Measurements from ENCODE around the gene HIVEP3. TPM values are rescaled to one million over a fixed set of nuclear protein-coding genes. Genes with fewer than 3 reads are reported as not detected.

The HIVEP3 gene
- total RNA-seq, 1 experiment from 2014 or later, result 0.55 TPM

GRCh38 chr1:41515131-41515678 lies 403.5 kb downstream of the HIVEP3 start (continued):
- TF ChIP-seq, protein P1, sequence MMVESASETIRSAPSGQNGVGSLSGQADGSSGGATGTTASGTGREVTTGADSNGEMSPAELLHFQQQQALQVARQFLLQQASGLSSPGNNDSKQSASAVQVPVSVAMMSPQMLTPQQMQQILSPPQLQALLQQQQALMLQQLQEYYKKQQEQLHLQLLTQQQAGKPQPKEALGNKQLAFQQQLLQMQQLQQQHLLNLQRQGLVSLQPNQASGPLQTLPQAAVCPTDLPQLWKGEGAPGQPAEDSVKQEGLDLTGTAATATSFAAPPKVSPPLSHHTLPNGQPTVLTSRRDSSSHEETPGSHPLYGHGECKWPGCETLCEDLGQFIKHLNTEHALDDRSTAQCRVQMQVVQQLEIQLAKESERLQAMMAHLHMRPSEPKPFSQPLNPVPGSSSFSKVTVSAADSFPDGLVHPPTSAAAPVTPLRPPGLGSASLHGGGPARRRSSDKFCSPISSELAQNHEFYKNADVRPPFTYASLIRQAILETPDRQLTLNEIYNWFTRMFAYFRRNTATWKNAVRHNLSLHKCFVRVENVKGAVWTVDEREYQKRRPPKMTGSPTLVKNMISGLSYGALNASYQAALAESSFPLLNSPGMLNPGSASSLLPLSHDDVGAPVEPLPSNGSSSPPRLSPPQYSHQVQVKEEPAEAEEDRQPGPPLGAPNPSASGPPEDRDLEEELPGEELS (CRISPR knock-in tag; IDR thresholded peaks at IDR 0.05), result no peak
- TF ChIP-seq IRF2 (CRISPR knock-in tag; IDR thresholded peaks at IDR 0.05; ENCODE audit: borderline replicate concordance, low read depth) (no peak), HMGXB4 (CRISPR knock-in tag; IDR thresholded peaks at IDR 0.05) (no peak), FOXJ3 (CRISPR knock-in tag; IDR thresholded peaks at IDR 0.05; ENCODE audit: borderline replicate concordance) (no peak), KAT7 (CRISPR knock-in tag; IDR thresholded peaks at IDR 0.05; ENCODE audit: borderline replicate concordance) (no peak), NR3C1 (CRISPR knock-in tag; conservative IDR thresholded peaks at IDR 0.05; ENCODE audit: low read depth) (no peak), MXD4 (CRISPR knock-in tag; IDR thresholded peaks at IDR 0.05; ENCODE audit: borderline replicate concordance) (no peak), NR1H2 (CRISPR knock-in tag; IDR thresholded peaks at IDR 0.05) (no peak), CBFB (CRISPR knock-in tag; IDR thresholded peaks at IDR 0.05; ENCODE audit: low read depth) (no peak), E2F1 (CRISPR knock-in tag; IDR thresholded peaks at IDR 0.05) (no peak)

GRCh38 chr1:41514381-41514780 lies 404.3 kb downstream of the HIVEP3 start:
- TF ChIP-seq, protein P2, sequence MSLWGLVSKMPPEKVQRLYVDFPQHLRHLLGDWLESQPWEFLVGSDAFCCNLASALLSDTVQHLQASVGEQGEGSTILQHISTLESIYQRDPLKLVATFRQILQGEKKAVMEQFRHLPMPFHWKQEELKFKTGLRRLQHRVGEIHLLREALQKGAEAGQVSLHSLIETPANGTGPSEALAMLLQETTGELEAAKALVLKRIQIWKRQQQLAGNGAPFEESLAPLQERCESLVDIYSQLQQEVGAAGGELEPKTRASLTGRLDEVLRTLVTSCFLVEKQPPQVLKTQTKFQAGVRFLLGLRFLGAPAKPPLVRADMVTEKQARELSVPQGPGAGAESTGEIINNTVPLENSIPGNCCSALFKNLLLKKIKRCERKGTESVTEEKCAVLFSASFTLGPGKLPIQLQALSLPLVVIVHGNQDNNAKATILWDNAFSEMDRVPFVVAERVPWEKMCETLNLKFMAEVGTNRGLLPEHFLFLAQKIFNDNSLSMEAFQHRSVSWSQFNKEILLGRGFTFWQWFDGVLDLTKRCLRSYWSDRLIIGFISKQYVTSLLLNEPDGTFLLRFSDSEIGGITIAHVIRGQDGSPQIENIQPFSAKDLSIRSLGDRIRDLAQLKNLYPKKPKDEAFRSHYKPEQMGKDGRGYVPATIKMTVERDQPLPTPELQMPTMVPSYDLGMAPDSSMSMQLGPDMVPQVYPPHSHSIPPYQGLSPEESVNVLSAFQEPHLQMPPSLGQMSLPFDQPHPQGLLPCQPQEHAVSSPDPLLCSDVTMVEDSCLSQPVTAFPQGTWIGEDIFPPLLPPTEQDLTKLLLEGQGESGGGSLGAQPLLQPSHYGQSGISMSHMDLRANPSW (CRISPR knock-in tag; conservative IDR thresholded peaks at IDR 0.05; ENCODE audit: low read depth), result no peak
- H3K9me3 Mint-ChIP-seq, result no peaks in the 10 kb centered on the region
- no peak overlapping the region for H3K4me3 Mint-ChIP-seq
- no peak overlapping the region for H3K27ac Mint-ChIP-seq
- no peaks in the 10 kb centered on the region for H3K36me3 Mint-ChIP-seq
- ChIA-PET CTCF (interaction anchor here (1.4 to 6.3 kb wide), 10 partner anchors 8 to 232 kb away, joined by 6 to 84 read pairs (median 20); partner anchors contain the start of gene EDN2), POLR2A (no interaction called here)
- peaks cover 12% of the 10 kb centered on the region for H3K4me1 Mint-ChIP-seq
- DNase-seq (ENCODE audit: low spot score), result no peak
- peaks cover 15% of the 10 kb centered on the region for H3K27me3 Mint-ChIP-seq (ENCODE audit: low read depth)
- ATAC-seq, result no peak

DNA sequence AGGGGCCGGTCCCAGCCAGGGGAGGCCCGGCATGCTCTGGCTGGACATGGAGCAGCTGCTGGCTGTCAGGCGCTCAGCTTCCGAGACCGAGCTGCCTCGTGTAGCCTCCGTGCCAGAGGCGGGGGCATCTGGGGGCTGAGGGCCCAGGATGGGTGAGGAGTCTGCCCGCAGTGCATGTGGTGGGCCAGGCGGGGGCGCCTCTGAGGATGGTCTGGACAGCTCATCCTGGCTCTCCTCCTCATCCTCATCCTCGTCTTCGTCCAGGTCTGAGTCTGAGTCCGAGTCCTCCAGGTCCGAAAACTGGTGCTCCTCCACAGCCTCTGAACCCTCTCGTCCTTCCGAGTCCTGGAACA lies 405.4 kb downstream of the HIVEP3 start:
- no peaks in the 10 kb centered on the region for H3K36me3 Mint-ChIP-seq
- ChIA-PET CTCF (interaction anchor here (0.5 to 6.3 kb wide), 41 partner anchors 9 to 654 kb away, joined by 3 to 84 read pairs (median 5); partner anchors contain the start of gene EDN2), POLR2A (no interaction called here)
- DNase-seq (ENCODE audit: low spot score), result peak; percentile 77
- TF ChIP-seq ZNF263 (CRISPR knock-in tag; IDR thresholded peaks at IDR 0.05; ENCODE audit: low read depth) (peak; percentile 80; the same call in 1 of the 2 replicates), CTCF (IDR thresholded peaks at IDR 0.05) (peak; percentile 68)
- TF ChIP-seq, protein P3, sequence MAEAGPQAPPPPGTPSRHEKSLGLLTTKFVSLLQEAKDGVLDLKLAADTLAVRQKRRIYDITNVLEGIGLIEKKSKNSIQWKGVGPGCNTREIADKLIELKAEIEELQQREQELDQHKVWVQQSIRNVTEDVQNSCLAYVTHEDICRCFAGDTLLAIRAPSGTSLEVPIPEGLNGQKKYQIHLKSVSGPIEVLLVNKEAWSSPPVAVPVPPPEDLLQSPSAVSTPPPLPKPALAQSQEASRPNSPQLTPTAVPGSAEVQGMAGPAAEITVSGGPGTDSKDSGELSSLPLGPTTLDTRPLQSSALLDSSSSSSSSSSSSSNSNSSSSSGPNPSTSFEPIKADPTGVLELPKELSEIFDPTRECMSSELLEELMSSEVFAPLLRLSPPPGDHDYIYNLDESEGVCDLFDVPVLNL (CRISPR knock-in tag; IDR thresholded peaks at IDR 0.05; ENCODE audit: borderline replicate concordance, low read depth), result no peak
- peak; percentile 64 for ATAC-seq
- H3K4me1 Mint-ChIP-seq, result peaks cover 12% of the 10 kb centered on the region
- peaks cover 15% of the 10 kb centered on the region for H3K27me3 Mint-ChIP-seq (ENCODE audit: low read depth)
- H3K27ac Mint-ChIP-seq, result no peak overlapping the region
- H3K9me3 Mint-ChIP-seq, result no peaks in the 10 kb centered on the region
- H3K4me3 Mint-ChIP-seq, result no peak overlapping the region

Measured in WTC11 (cell line).